ENCODE measurements around the gene MGMT.

MGMT gene

GRCh38 chr10:129741978-129742741 is 275.1 kb downstream of the MGMT start:
- DNase-seq, result no peak

GRCh38 chr10:129742742-129743550 is 275.9 kb downstream of the MGMT start:
- DNase-seq, result no peak

DNA sequence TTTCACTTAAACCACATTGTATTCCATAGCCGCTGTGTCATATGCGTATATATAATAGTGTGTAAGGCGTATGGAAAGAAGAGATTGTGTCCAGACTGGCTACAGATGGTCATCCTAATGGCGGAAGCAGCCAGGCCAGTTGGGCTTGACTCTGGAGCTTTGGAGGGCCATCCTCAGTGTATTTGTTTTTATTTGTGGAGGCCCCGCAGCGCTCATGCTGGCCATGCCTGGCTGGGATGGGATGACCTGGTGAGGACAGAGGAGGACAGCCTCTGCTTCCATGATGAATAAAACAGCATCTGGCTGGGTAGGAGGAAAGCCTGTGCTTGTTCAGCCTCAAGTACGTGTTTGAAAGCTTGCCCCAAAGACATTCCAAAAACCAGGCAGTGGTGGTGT is 276.7 kb downstream of the MGMT start:
- DNase-seq, result no peak

DNA sequence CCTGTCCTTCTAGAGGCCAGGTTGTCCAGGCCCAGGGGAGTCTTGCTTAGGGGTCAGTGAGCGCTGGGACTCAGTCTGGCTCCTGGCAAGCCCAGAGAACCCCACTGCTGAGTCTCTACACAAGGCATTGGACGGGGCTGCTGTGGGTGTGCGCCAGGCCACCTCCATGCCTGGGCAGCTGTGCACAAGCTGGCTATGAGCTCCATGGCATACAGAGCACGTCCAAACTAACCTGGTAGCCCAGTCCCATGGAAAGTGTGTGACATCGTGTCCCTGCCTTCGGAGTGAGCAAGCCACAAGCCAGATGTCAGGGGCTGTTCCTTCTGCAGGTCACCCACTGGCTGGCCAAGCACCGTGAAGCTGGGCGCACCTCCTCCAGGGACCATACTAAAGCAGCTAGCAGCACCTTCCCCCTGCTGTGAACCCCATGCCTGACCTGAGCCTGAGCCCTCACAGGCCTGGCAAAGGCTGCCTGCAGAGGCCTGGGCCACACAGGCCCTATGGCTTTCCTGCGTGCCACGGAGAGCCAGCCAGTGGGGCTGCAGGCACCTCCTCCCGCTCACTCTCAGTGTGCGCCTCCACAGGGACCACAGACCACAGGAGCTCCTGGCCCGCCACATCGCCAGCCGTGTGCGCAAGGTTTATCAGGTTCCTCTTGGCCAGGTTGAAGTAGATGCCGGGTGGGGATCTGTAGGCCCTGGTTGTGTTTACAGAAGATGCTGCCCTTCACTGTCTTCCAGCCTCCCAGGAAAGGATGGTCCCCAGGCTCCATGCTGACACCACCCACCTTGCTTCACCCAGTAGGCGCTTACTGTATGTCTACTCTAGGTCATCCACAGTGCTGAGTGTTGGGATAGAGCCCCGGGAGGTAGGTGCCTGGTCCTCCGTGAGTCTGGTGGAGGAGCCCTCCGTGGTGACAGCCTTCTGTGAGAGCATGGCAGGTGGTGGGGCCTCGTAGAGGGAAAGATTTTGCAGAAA is 277.4 kb downstream of the MGMT start:
- no peak for DNase-seq

GRCh38 chr10:129745186-129745750 is 278.2 kb downstream of the MGMT start:
- DNase-seq, result no peak

DNA sequence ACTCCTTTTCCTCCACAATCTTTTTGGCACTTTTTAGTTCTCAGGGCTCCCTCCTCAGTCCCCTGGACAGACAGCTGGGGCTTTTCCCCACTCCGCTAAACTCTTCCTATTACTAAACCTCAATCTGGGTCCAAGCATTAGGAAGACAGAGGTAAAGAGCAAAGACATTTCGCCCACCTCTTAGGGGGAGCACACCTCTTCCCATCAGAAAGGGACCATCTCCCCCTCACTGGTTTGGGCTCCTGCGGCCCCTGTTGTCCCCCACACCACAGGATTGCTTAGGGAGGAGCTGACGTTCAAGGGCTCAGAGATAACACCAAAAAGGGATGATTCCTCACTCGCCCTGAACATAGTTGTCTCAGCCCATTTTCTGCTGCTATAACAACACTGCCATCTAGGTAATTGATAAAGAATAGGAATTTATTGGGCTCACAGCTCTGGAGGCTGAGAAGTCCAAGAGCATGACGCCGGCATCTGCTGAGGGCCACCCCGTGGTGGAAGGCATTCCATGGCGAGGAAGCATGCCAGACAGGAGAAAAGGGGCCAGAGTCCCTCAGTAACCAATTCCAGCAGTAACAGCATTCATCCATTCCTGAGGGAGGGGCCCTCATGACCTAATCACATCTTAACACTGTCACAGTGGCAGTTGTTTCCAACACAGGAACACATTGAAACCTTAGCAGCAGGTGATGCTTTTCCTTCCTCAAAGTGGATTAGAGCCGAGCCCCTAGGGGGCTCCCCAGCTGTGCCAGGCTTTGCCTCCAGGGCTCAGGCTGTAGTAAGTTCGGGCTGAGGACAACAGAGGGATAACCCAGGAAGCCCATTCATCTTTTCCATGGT is 287.4 kb downstream of the MGMT start:
- no peak for DNase-seq

GRCh38 chr10:129755158-129755591 is 288.1 kb downstream of the MGMT start:
- DNase-seq, result no peak

DNA sequence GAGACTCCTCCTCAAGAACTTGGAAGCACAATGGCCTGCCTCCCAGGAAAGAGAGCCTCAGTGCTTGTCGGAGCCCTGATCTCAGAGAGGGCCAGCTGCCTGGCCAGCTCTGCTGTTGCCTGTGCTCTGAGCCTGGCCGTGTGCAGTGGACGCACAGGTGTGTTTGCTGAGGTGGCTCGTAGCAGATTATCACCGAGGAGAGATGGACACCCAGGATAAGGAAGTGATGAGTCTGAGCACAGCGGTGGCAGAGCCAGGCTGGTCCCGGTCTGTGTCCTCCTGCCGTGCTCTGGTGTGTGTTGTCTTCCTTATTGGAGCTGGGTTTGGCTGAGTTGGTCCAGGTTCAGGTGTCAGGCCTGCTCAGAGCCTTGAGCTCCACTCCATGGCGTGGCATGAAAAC is 288.6 kb downstream of the MGMT start:
- DNase-seq, result no peak

GRCh38 chr10:129756912-129757901 is 290.2 kb downstream of the MGMT start:
- DNase-seq, result peak; percentile 29 to 46

GRCh38 chr10:129758207-129759021 is 291.4 kb downstream of the MGMT start:
- DNase-seq, result no peak

DNA sequence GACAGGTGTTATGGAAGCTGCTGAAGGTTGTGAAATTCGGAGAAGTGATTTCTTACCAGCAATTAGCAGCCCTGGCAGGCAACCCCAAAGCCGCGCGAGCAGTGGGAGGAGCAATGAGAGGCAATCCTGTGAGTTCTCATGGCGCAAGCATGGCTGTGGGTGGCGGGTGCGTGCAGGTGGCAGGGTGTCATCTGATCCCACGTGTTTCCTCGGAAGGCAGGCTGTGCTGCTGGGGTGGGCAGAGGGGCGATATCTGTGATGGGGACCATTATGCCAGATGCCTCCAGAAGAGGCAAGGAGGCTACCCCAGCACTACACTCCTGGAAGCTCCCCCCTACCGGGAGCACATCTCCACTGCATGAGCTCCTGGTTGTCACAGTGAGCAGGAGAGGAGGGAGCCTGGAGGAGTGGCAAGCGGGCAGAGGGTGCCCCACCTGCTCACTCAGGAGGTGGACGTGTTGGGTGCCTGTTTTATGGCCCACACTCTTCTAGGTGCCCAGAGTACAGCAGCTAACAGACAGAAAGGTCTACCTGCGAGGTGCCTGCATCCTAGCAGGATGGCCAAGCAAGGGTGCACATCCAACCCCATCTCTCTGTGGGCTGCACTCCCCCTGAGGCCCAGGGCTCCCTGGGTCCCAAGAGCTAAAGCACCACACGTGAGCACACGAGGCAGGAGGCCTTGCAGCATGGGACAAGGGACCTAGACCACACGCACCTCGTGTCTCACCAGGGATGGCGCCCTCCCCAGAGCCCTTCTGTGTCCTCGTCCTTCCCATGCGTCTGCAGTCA is 292.4 kb downstream of the MGMT start:
- DNase-seq, result no peak

- no peak for DNase-seq
These were observed 292.9 kb downstream of the MGMT start for GRCh38 chr10:129760003-129760315.

- no peak for DNase-seq
These were observed 293.4 kb downstream of the MGMT start for GRCh38 chr10:129760416-129760815.

DNA sequence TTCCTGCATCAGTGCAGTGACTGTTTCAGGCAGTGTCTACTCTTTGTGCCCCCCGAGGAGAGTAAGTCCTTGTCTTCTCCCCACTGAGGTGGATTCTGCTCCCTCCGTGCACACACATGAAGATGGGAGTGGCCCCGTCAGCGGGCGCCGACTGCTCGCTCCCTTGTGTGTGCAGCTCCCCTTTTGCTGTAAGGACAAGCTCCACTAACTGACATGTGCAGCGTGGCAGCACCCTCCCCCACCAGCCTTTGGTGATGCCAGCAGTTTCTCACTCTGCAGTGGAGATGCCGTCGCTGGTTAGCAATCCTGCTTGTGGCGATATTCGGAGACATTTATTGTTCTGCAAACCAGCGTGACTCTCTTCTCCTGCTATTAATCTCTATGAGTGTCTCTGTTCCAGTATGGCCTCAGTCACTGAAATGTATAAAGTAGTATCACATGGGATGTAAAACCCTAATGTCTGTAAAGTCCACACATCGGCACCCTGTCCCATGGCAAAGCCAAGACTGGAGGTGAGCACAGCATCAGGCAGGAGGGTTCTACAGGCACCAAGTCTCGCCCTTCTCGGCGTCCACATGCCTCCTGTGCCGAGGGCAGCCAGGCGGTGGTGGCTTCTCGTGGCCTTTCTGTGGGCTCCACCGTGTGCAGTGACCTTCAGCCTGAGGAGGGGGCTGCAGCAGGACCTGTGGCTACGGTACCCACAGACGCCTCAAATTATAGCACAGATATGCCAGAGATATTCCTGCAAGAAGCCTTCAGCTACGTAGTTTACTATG is 294.3 kb downstream of the MGMT start:
- no peak for DNase-seq

- DNase-seq, result no peak
These were observed 295.2 kb downstream of the MGMT start for GRCh38 chr10:129761981-129762956.

Measured in inflammatory macrophage (primary cell).